ENCODE data around the gene NR2C2AP.

DNA sequence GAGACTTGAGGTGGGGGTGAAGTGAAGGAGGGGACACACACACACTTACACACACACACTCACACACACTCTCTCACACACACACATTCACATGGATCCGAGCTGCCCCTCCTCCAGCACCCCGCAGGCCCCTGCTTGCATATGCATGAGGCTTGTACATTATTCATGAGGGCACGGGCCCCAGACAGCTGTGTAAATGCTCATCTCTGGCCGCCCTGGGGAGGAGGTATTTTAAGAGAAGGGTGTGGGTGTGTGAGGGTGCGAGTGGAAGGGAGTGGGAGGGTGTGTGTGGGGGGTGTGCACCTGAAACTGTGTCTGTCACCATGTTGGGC lies 10.9 kb upstream of the NR2C2AP start:
- TF ChIP-seq, protein P1, sequence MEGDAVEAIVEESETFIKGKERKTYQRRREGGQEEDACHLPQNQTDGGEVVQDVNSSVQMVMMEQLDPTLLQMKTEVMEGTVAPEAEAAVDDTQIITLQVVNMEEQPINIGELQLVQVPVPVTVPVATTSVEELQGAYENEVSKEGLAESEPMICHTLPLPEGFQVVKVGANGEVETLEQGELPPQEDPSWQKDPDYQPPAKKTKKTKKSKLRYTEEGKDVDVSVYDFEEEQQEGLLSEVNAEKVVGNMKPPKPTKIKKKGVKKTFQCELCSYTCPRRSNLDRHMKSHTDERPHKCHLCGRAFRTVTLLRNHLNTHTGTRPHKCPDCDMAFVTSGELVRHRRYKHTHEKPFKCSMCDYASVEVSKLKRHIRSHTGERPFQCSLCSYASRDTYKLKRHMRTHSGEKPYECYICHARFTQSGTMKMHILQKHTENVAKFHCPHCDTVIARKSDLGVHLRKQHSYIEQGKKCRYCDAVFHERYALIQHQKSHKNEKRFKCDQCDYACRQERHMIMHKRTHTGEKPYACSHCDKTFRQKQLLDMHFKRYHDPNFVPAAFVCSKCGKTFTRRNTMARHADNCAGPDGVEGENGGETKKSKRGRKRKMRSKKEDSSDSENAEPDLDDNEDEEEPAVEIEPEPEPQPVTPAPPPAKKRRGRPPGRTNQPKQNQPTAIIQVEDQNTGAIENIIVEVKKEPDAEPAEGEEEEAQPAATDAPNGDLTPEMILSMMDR (IDR thresholded peaks at IDR 0.05), result no peak
- no peak for TF ChIP-seq POLR2A (IDR thresholded peaks at IDR 0.05)

All from testis (tissue), 2 donors.